HG03565 (cell line): ENCODE results near the gene PLAC1.

Source experiments
- ATAC-seq: cut with Tn5 transposase; IDR thresholded peaks from one replicate; pipeline ENCODE4 v1.9.1; 2021; ENCODE audit warnings: mild to moderate bottlenecking, moderate library complexity; ENCODE audit not compliant: unreplicated experiment

PLAC1 gene

DNA sequence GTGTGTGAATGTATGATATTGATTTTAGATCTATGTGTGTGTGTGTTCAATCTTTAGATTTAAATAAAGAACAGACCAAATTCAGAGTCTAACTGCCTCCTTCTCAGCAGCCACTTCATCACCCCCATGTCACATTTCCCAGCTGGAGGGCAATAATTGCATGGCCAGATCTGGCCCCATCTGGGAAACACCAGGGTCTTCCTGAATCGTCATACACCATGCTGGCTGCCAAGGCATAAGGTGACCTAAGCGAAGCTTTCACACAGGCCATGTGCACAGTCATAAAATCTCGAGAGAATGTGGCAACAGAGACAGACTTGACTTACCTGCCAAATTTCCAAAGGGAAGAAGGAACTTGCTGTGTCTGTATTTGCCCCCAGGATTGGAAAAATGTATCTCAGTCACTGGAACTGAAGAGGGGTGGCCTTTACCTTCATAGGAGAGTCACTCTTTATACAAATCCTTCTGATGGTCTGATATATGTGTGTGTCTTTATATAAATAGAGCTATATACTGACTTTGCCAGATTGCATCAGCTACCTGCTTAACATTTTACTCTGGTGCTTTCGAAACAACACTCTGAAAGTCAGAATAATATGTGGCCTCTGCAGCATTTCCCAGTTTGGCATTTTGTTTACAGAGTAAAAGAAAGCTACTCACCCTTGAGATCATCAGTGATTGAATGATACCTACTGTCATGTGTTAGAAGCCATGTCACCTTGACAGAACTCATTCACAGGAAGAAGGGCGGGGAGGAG is at the start of gene PLAC1:
Gene PLAC1, minus strand, starts transcription at position 470 of the 758 bp plus-strand sequence. CDS start 91,789 bp downstream, outside the sequence.
- ATAC-seq, result no peak

GRCh38 chrX:134706138-134706537 is 47.9 kb upstream of the PLAC1 start:
- no peak for ATAC-seq

GRCh38 chrX:134695999-134696398 is 37.7 kb upstream of the PLAC1 start:
- ATAC-seq, result no peak

DNA sequence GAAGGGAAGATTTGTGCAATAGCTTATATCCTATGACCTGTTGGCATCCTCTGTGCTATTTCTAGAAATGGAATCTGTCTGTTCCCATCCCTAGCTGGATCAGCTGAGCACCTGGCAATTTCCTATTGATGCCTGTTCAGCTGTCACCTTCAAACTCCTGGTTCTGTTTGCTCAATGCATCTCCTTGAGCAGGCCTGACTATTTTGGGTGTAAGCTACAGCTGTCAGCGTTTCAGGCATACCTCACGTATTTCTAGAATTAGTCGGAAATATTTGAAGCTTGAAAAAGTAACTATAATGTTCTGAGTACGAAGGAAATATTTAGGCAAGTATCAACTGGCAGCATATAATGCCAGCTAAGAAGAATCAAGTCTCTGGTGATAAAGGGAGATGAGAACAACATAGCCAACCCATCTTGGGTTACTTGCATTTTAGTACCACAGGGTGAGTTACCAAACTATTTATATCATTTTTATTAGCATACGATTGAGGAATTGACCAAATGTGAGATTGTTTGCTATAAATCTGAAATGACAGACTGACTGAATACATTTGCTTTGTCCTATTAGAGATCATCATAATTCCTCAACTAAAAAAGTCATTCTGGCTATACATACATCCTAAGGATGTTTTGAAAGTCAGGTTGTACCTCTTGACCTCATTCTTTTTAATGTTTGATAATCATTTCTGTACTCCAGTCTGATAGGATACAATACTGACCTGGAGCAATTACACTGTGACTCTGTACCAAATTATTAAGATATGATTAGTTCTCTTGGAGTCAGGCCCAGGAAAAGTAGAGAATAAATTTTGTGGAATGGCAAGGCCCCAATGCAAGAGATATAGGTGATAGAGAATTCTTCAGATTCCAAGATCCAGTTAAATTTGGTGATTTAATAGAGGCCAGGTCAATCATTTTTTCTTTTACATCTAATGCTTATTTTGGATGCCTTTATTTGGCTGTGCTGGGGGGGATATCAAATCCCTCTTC is 36.4 kb upstream of the PLAC1 start:
- no peak for ATAC-seq

DNA sequence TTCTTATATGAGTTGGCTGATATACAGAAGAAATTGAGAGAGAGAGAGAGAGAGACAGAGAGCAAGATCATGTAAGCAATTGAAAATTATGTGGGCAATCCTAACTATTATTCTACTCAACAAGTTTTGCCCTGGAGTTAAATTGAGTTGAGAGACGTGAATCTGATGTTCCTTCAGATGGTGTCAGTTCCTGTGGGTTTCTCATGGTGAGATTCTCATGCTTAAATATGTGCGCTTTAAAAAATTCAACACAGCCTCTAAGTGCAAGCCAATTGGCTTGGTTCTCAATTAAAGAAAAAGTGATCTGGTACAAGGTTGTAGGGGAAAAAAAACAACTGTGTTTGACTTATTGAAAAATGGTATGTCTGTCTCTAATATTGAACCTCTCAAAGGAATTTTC is 35.4 kb upstream of the PLAC1 start:
- ATAC-seq, result no peak

DNA sequence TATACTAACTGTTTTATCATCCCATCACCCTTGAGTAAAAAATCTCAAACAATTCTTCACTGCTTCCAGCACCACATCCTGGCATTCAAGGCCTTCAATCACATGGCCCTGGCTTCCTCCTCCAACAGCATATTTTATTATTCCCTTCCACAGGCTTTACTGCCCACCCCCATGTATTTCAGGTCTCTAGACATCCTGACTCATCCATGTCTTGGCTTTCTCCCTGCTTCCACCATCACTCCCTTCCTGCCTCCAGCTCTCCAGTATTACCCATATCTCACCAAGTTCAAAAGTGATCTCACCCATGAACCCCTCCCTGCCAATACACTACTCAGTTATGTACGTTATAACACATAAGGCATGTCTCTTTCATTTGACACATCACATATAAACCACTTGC is 34.7 kb upstream of the PLAC1 start:
- ATAC-seq, result no peak

- ATAC-seq, result no peak
Measured at GRCh38 chrX:134692233-134692632, 34.0 kb upstream of the PLAC1 start.

- no peak for ATAC-seq
Measured at GRCh38 chrX:134691453-134691852, 33.2 kb upstream of the PLAC1 start.

DNA sequence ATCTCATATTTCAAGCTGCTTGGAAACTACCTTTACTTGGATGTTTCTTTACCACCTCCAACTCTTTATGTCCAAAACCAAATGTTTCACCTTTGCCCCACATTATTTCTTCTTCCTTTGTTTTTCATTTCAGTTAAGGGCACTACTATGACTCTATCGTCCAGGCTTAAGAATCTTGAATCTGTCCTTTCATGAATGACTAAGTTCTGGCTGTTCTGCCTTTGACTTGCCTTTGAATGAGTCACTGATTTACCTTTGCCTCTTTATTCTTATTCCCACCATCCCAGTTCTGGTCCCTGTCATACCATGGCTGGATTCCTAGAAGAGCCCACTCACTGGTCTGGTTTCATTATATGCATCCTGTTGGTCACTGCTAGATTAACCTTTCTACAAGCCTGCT is 30.6 kb upstream of the PLAC1 start:
- no peak for ATAC-seq

- no peak for ATAC-seq
Measured at GRCh38 chrX:134688031-134688823, 30.0 kb upstream of the PLAC1 start.

- no peak for ATAC-seq
Measured at GRCh38 chrX:134685668-134686067, 27.4 kb upstream of the PLAC1 start.

DNA sequence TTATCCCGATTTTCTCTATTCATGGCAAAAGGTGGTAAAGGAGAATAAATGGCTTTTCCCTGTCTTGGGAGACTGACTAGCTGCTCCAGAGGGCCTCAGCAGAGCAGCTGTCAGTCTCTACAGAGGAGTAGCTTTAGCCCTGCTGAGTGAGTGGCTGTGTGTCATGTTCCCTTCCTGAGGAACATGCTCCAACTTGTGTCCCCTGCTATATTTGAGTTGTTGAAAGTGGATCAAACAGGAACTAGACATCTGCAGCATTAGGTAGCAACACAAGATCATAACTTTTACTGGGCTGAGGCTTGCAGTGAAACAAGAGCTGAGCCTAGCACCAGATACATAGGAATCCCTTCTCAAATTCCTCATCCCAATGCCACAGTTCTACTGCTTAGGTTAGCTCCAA is 26.7 kb upstream of the PLAC1 start:
- ATAC-seq, result no peak

GRCh38 chrX:134683351-134684005 is 25.2 kb upstream of the PLAC1 start:
- no peak for ATAC-seq

DNA sequence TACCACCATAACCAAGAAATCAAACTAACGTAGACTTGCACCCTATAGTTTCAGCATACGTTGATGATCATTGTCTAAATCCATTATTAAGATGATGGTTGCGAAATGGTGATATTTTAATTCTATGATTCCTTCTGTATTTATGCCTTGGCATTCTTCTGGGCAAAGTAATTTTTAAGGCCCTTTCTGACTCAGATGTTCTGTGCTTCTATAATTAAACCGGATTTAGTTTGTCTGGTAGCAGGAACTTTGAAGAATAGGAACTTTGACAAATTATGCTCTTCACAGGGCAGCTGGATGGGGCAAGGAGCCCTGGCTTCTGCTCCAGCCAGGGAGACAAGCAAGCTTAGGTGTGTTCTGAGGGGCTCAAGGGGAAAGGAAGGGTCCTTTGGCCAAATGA is 23.8 kb upstream of the PLAC1 start:
- no peak for ATAC-seq

- ATAC-seq, result no peak
Measured at GRCh38 chrX:134679644-134680043, 21.4 kb upstream of the PLAC1 start.

GRCh38 chrX:134679221-134679620 is 20.9 kb upstream of the PLAC1 start:
- ATAC-seq, result no peak

DNA sequence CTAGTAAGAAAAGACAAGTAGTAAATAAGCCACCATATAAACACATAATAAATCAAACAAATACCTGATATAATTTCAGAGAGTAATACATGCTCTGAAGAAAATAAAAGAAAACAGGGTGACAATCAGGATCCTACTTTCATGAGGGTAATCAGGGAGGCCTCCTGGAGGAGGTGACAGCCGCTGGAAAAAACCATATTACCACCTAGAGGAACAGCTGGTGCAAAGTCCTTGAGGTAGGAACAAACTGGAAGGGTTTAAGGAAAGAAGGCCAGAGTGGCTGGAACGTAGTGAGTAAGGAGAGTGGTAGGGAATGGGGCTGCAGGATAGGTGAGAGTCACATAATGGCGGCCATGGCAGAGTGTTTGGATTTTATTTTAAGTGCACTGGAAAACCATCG is 19.1 kb upstream of the PLAC1 start:
- no peak for ATAC-seq

DNA sequence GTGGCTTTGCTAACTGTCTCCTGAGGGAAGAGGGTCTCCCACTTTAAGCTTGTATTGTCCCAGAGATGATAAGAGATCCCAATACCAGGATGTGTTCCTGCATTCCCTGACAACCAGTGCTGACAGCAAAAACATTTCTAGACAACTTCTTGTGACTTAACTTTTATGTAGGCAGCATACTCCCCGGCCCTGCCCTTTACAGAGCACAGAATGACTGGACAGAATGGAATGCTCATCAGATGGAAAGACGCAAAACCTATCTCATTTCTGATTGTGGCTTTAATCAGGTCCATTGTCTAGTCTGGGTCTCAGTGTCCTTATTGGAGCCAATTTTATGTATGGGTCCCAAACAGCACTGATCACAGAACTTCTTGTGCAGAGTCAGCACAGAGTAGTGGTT is 18.2 kb upstream of the PLAC1 start:
- ATAC-seq, result no peak

DNA sequence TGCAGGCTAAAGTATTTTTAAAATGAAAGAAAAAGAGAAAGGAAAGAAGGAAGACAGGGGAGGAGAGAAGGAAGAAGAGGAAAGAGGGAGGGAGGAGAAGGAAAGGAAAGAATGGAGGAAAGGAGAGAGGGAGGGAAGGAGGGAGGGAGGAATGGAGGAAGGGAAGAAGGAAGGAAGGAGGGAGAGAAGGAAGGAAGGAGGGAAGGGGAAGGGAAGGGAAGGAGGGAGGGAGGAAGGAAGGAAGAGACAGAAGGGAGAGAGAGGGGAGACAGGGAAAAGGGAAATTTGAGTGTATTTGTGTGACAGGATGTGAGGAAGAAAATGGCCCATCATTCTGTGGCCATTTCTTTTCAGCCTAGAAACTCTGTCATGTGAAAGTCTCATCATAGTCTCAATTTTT is 14.9 kb upstream of the PLAC1 start:
- no peak for ATAC-seq

DNA sequence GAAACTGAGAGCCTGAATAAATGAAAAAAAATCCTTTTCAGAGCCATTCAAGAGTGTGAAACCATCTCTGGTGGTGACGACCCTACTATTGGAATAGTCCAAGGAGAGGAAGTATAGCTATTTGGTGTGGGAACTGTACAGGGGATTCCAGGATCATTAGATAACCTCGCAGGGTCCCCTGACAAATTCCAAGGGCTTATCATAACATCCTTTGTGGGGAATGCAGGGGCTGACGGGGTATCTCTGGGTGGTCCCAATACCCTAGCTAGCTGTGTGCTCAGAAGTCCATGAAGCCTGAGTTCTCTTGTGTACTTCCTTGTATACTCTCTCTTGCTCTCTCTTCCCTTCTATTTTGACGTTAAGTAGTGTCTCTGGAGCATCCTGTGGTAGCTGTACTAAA is 13.8 kb upstream of the PLAC1 start:
- ATAC-seq, result no peak

DNA sequence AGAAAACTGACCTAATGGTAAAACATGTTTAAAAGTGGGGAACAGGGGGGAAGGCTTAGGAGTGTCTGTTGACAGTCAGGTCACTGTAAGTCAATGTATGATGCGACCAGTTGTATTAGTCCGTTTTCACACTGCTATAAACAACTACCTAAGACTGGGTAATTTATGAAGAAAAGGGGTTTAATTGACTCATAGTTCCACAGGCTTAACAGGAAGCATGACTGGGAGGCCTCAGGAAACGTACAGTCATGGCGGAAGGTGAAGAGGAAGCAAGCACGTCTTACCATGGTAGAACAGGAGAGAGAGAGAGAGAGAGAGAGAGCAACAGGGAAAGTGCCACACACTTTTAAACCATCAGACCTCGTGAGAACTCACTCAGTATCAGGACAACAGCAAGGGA is 13.0 kb upstream of the PLAC1 start:
- ATAC-seq, result no peak
